GM23338 (cell line): ENCODE measurements around the gene EXOC4. TPM values are rescaled to one million over a fixed set of nuclear protein-coding genes. Genes with fewer than 3 reads are reported as not detected.

ENCODE experiments used
- ATAC-seq: fragments of 200-7000 bp; cut with Tn5 transposase; 3 replicates; pipeline ENCODE4 v1.9.1; 2020
- DNase-seq: peaks from one replicate; pipeline ENCODE4 v3.0.0-alpha.2; 2015; ENCODE audit warnings: low spot score
- H2AFZ ChIP-seq: fragments of 200-600 bp; sonication (generic); 2 replicates; pipeline ENCODE4 v1.8.0; 2016; ENCODE audit warnings: antibody characterized with exemption, mild to moderate bottlenecking, moderate library complexity
- H3F3A ChIP-seq: fragments of 200-600 bp; sonication (generic); replicated peaks from 2 replicates; pipeline ENCODE4 v1.8.0; 2017; ENCODE audit warnings: antibody characterized with exemption, mixed run types, low read depth
- H3K27ac ChIP-seq: fragments of 200-600 bp; sonication (generic); 2 replicates; pipeline ENCODE4 v1.6.1; 2016; ENCODE audit warnings: low read depth
- H3K27me3 ChIP-seq: fragments of 200-600 bp; sonication (generic); 2 replicates; pipeline ENCODE4 v1.8.0; 2016; ENCODE audit warnings: mild to moderate bottlenecking, mixed run types, moderate library complexity; ENCODE audit not compliant: insufficient read depth
- H3K36me3 ChIP-seq: fragments of 200-600 bp; sonication (generic); 2 replicates; pipeline ENCODE4 v1.8.0; 2016; ENCODE audit warnings: mild to moderate bottlenecking; ENCODE audit not compliant: insufficient read depth
- H3K4me1 ChIP-seq: fragments of 200-600 bp; sonication (generic); 2 replicates; pipeline ENCODE4 v1.8.0; 2016; ENCODE audit warnings: mild to moderate bottlenecking, moderate library complexity; ENCODE audit not compliant: insufficient read depth
- H3K4me2 ChIP-seq: fragments of 200-600 bp; sonication (generic); 2 replicates; pipeline ENCODE4 v1.7.1; 2017; ENCODE audit warnings: mixed run types
- H3K4me3 ChIP-seq: fragments of 200-600 bp; sonication (generic); 2 replicates; pipeline ENCODE4 v1.6.1; 2016; ENCODE audit warnings: mixed run types
- H3K79me2 ChIP-seq: fragments of 200-600 bp; sonication (generic); replicated peaks from 2 replicates; pipeline ENCODE4 v1.8.0; 2017; ENCODE audit warnings: mild to moderate bottlenecking; ENCODE audit not compliant: insufficient read depth
- H3K9me2 ChIP-seq: fragments of 200-600 bp; sonication (generic); 2 replicates; pipeline ENCODE4 v1.8.0; 2017; ENCODE audit not compliant: insufficient read depth
- H4K20me1 ChIP-seq: fragments of 200-600 bp; sonication (generic); replicated peaks from 2 replicates; pipeline ENCODE4 v1.8.0; 2017; ENCODE audit warnings: mild to moderate bottlenecking; ENCODE audit not compliant: insufficient read depth
- H3K27ac Mint-ChIP-seq: 2 replicates; pipeline ENCODE4 v1.8.0; 2020; ENCODE audit warnings: inconsistent platforms, mild to moderate bottlenecking, moderate library complexity, mixed read lengths
- H3K27me3 Mint-ChIP-seq: 3 replicates; pipeline ENCODE4 v1.8.0; 2022; ENCODE audit warnings: low read depth, mild to moderate bottlenecking, moderate library complexity, mixed read lengths, inconsistent platforms; ENCODE audit not compliant: insufficient read depth, poor library complexity
- H3K36me3 Mint-ChIP-seq: 3 replicates; pipeline ENCODE4 v1.8.0; 2021; ENCODE audit warnings: low read depth, mild to moderate bottlenecking, inconsistent platforms, moderate library complexity, mixed read lengths
- H3K4me1 Mint-ChIP-seq: 3 replicates; pipeline ENCODE4 v1.8.0; 2020; ENCODE audit warnings: mild to moderate bottlenecking, inconsistent platforms, mixed read lengths
- H3K4me3 Mint-ChIP-seq: 3 replicates; pipeline ENCODE4 v1.8.0; 2021; ENCODE audit warnings: moderate library complexity, mild to moderate bottlenecking, inconsistent platforms, mixed read lengths
- H3K9me3 Mint-ChIP-seq: 3 replicates; pipeline ENCODE4 v1.8.0; 2020; ENCODE audit warnings: moderate library complexity, mild to moderate bottlenecking, inconsistent platforms, mixed read lengths
- CREB1 ChIP-seq: fragments of 250-450 bp; sonication (Bioruptor Pico); IDR thresholded peaks from 2 replicates; pipeline ENCODE4 v1.5.0; 2020; ENCODE audit warnings: low read depth, mild to moderate bottlenecking, moderate library complexity
- EZH2 ChIP-seq: fragments of 200-600 bp; sonication (generic); IDR thresholded peaks from one replicate; pipeline ENCODE4 v1.8.0; 2017; ENCODE audit warnings: antibody characterized with exemption, mild to moderate bottlenecking, low read depth; ENCODE audit not compliant: unreplicated experiment
- EZH2phosphoT487 ChIP-seq: fragments of 200-600 bp; sonication (generic); IDR thresholded peaks from one replicate; pipeline ENCODE4 v1.8.1; 2018; ENCODE audit warnings: antibody characterized with exemption; ENCODE audit not compliant: unreplicated experiment
- JUNB ChIP-seq: IDR thresholded peaks from one replicate; pipeline ENCODE4 v1.6.1; 2016; ENCODE audit warnings: antibody characterized with exemption; ENCODE audit not compliant: unreplicated experiment
- NANOG ChIP-seq: IDR thresholded peaks from 2 replicates; pipeline ENCODE4 v1.6.1; 2016; ENCODE audit warnings: antibody characterized with exemption, borderline replicate concordance
- POLR2AphosphoS5 ChIP-seq: IDR thresholded peaks from 2 replicates; pipeline ENCODE4 v1.6.1; 2016; ENCODE audit warnings: antibody characterized with exemption, low read depth
- STAT1 ChIP-seq: IDR thresholded peaks from one replicate; pipeline ENCODE4 v1.6.1; 2016; ENCODE audit warnings: antibody characterized with exemption; ENCODE audit not compliant: unreplicated experiment
- ZNF114 ChIP-seq: fragments of 250-450 bp; sonication (Bioruptor Pico); IDR thresholded peaks from 2 replicates; pipeline ENCODE4 v1.5.0; 2020; ENCODE audit warnings: mild to moderate bottlenecking, moderate library complexity
- ZNF331 ChIP-seq: fragments of 250-450 bp; sonication (Bioruptor Pico); IDR thresholded peaks from 2 replicates; pipeline ENCODE4 v1.5.0; 2020; ENCODE audit warnings: low read depth, mild to moderate bottlenecking, moderate library complexity
- polyA plus RNA-seq: library from polyadenylated mRNA; unstranded; fragments of >200 nt; fragmentation: Nextera tagmentation; extraction: Ambion mirVana; gene quantifications from 2 replicates; pipeline ENCODE4 v1.2.1, GENCODE V29; 2016
- total RNA-seq: library from RNA; depleted of rRNA; stranded (reverse); fragments of >200 nt; shearing (Covaris generic); gene quantifications from 2 replicates; pipeline ENCODE4 v1.2.3, GENCODE V29; 2014
- TF ChIP-seq, protein P1 (sequence below): IDR thresholded peaks from 2 replicates; pipeline ENCODE4 v1.6.1; 2016; ENCODE audit warnings: antibody characterized with exemption
- TF ChIP-seq, protein P2 (sequence below): IDR thresholded peaks from one replicate; pipeline ENCODE4 v1.6.1; 2018; ENCODE audit warnings: antibody characterized with exemption; ENCODE audit not compliant: unreplicated experiment
- TF ChIP-seq, protein P3 (sequence below): fragments of 250-450 bp; sonication (Bioruptor Pico); IDR thresholded peaks from 2 replicates; pipeline ENCODE4 v1.5.0; 2020; ENCODE audit warnings: mild to moderate bottlenecking, moderate library complexity
- TF ChIP-seq, protein P4 (sequence below), 2 experiments: fragments of 200-600 bp in 1 of 2; sonication (generic) in 1 of 2; conservative IDR thresholded peaks; 2 replicates each; pipeline versions ENCODE4 v1.5.1 to v1.6.1; 2016 to 2017; ENCODE audit warnings: antibody characterized with exemption in 2 of 2, low read depth in 2 of 2, mild to moderate bottlenecking in 2 of 2, moderate library complexity in 1 of 2

EXOC4 gene
- total and polyA plus RNA-seq, 2 experiments from 2014 or later = 37.5 to 52.7 TPM

DNA sequence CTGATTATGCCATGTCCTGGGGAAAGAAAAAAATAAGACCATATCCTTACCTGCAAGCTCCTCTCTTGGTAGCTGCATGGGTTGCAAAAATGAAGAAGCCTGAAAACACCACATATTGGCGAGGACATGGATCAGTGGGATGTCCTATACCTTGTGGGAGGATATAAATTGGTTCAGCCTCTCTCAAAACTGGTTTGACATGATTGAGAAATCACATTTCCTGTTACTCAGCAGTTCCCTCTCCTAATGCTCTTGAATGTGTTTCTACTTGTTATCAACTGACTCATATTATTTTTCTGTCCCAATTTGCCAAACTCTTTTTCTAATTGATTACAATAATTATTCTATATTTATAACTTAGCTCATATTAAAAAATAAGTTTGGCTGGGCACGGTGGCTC is 380.2 kb downstream of the EXOC4 start:
- no peaks in the 10 kb centered on the region for H3F3A ChIP-seq
- no peaks in the 10 kb centered on the region for H3K79me2 ChIP-seq
- no peaks in the 10 kb centered on the region for H4K20me1 ChIP-seq
- H3K27ac ChIP-seq = no peak overlapping the region
- H3K9me3 Mint-ChIP-seq = no peaks in the 10 kb centered on the region
- ATAC-seq = no peak
- no peak overlapping the region for H3K4me3 Mint-ChIP-seq
- no peak overlapping the region for H3K4me2 ChIP-seq
- no peaks in the 10 kb centered on the region; the same call in 1 of the 2 replicates for H3K36me3 ChIP-seq
- H3K27me3 ChIP-seq = no peaks in the 10 kb centered on the region
- no peaks in the 10 kb centered on the region for H3K4me1 ChIP-seq
- H2AFZ ChIP-seq = no peak overlapping the region
- H3K4me3 ChIP-seq = no peak overlapping the region
- TF ChIP-seq JUNB = no peak
- TF ChIP-seq, protein P1, sequence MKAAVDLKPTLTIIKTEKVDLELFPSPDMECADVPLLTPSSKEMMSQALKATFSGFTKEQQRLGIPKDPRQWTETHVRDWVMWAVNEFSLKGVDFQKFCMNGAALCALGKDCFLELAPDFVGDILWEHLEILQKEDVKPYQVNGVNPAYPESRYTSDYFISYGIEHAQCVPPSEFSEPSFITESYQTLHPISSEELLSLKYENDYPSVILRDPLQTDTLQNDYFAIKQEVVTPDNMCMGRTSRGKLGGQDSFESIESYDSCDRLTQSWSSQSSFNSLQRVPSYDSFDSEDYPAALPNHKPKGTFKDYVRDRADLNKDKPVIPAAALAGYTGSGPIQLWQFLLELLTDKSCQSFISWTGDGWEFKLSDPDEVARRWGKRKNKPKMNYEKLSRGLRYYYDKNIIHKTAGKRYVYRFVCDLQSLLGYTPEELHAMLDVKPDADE = no peak
- TF ChIP-seq, protein P2, sequence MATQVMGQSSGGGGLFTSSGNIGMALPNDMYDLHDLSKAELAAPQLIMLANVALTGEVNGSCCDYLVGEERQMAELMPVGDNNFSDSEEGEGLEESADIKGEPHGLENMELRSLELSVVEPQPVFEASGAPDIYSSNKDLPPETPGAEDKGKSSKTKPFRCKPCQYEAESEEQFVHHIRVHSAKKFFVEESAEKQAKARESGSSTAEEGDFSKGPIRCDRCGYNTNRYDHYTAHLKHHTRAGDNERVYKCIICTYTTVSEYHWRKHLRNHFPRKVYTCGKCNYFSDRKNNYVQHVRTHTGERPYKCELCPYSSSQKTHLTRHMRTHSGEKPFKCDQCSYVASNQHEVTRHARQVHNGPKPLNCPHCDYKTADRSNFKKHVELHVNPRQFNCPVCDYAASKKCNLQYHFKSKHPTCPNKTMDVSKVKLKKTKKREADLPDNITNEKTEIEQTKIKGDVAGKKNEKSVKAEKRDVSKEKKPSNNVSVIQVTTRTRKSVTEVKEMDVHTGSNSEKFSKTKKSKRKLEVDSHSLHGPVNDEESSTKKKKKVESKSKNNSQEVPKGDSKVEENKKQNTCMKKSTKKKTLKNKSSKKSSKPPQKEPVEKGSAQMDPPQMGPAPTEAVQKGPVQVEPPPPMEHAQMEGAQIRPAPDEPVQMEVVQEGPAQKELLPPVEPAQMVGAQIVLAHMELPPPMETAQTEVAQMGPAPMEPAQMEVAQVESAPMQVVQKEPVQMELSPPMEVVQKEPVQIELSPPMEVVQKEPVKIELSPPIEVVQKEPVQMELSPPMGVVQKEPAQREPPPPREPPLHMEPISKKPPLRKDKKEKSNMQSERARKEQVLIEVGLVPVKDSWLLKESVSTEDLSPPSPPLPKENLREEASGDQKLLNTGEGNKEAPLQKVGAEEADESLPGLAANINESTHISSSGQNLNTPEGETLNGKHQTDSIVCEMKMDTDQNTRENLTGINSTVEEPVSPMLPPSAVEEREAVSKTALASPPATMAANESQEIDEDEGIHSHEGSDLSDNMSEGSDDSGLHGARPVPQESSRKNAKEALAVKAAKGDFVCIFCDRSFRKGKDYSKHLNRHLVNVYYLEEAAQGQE = no peak
- TF ChIP-seq EZH2phosphoT487 = no peak
- TF ChIP-seq POLR2AphosphoS5 = no peak
- no peak for TF ChIP-seq NANOG
- TF ChIP-seq CREB1 = no peak
- no peak for TF ChIP-seq ZNF331 (CRISPR knock-in tag)
- TF ChIP-seq, protein P3, sequence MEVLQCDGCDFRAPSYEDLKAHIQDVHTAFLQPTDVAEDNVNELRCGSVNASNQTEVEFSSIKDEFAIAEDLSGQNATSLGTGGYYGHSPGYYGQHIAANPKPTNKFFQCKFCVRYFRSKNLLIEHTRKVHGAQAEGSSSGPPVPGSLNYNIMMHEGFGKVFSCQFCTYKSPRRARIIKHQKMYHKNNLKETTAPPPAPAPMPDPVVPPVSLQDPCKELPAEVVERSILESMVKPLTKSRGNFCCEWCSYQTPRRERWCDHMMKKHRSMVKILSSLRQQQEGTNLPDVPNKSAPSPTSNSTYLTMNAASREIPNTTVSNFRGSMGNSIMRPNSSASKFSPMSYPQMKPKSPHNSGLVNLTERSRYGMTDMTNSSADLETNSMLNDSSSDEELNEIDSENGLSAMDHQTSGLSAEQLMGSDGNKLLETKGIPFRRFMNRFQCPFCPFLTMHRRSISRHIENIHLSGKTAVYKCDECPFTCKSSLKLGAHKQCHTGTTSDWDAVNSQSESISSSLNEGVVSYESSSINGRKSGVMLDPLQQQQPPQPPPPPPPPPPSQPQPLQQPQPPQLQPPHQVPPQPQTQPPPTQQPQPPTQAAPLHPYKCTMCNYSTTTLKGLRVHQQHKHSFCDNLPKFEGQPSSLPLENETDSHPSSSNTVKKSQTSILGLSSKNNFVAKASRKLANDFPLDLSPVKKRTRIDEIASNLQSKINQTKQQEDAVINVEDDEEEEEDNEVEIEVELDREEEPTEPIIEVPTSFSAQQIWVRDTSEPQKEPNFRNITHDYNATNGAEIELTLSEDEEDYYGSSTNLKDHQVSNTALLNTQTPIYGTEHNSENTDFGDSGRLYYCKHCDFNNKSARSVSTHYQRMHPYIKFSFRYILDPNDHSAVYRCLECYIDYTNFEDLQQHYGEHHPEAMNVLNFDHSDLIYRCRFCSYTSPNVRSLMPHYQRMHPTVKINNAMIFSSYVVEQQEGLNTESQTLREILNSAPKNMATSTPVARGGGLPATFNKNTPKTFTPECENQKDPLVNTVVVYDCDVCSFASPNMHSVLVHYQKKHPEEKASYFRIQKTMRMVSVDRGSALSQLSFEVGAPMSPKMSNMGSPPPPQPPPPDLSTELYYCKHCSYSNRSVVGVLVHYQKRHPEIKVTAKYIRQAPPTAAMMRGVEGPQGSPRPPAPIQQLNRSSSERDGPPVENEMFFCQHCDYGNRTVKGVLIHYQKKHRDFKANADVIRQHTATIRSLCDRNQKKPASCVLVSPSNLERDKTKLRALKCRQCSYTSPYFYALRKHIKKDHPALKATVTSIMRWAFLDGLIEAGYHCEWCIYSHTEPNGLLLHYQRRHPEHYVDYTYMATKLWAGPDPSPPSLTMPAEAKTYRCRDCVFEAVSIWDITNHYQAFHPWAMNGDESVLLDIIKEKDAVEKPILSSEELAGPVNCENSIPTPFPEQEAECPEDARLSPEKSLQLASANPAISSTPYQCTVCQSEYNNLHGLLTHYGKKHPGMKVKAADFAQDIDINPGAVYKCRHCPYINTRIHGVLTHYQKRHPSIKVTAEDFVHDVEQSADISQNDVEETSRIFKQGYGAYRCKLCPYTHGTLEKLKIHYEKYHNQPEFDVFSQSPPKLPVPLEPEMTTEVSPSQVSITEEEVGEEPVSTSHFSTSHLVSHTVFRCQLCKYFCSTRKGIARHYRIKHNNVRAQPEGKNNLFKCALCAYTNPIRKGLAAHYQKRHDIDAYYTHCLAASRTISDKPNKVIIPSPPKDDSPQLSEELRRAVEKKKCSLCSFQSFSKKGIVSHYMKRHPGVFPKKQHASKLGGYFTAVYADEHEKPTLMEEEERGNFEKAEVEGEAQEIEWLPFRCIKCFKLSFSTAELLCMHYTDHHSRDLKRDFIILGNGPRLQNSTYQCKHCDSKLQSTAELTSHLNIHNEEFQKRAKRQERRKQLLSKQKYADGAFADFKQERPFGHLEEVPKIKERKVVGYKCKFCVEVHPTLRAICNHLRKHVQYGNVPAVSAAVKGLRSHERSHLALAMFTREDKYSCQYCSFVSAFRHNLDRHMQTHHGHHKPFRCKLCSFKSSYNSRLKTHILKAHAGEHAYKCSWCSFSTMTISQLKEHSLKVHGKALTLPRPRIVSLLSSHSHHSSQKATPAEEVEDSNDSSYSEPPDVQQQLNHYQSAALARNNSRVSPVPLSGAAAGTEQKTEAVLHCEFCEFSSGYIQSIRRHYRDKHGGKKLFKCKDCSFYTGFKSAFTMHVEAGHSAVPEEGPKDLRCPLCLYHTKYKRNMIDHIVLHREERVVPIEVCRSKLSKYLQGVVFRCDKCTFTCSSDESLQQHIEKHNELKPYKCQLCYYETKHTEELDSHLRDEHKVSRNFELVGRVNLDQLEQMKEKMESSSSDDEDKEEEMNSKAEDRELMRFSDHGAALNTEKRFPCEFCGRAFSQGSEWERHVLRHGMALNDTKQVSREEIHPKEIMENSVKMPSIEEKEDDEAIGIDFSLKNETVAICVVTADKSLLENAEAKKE (CRISPR knock-in tag) = no peak
- no peak for TF ChIP-seq STAT1
- TF ChIP-seq, protein P4, sequence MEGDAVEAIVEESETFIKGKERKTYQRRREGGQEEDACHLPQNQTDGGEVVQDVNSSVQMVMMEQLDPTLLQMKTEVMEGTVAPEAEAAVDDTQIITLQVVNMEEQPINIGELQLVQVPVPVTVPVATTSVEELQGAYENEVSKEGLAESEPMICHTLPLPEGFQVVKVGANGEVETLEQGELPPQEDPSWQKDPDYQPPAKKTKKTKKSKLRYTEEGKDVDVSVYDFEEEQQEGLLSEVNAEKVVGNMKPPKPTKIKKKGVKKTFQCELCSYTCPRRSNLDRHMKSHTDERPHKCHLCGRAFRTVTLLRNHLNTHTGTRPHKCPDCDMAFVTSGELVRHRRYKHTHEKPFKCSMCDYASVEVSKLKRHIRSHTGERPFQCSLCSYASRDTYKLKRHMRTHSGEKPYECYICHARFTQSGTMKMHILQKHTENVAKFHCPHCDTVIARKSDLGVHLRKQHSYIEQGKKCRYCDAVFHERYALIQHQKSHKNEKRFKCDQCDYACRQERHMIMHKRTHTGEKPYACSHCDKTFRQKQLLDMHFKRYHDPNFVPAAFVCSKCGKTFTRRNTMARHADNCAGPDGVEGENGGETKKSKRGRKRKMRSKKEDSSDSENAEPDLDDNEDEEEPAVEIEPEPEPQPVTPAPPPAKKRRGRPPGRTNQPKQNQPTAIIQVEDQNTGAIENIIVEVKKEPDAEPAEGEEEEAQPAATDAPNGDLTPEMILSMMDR (conservative IDR thresholded peaks at IDR 0.05; ENCODE audit: low read depth in 2 of 2) = no peak
- TF ChIP-seq EZH2 = no peak
- TF ChIP-seq ZNF114 (CRISPR knock-in tag) = no peak
- no peaks in the 10 kb centered on the region for H3K9me2 ChIP-seq
- no peaks in the 10 kb centered on the region for H3K36me3 Mint-ChIP-seq
- no peaks in the 10 kb centered on the region for H3K27me3 Mint-ChIP-seq
- peaks cover 5% of the 10 kb centered on the region; the same call in 1 of the 3 replicates for H3K4me1 Mint-ChIP-seq
- no peak for DNase-seq
- H3K27ac Mint-ChIP-seq = peak overlapping the region; percentile 5; the same call in 1 of the 2 replicates
